Neural crest cell (in vitro differentiated cells): ENCODE data around the gene PLCB1. TPM values are rescaled to one million over a fixed set of nuclear protein-coding genes. Genes with fewer than 3 reads are reported as not detected.
A peak's percentile ranks its signal among the peaks of the same experiment; 100 is the strongest.

Source experiments
- DNase-seq: peaks from one replicate; pipeline ENCODE4 v3.0.0; 2021; ENCODE audit warnings: low read depth, mixed read lengths, low spot score
- H3K27ac Mint-ChIP-seq: one replicate; pipeline ENCODE4 v1.8.0; 2021; ENCODE audit warnings: mild to moderate bottlenecking, mixed read lengths; ENCODE audit not compliant: unreplicated experiment
- H3K27me3 Mint-ChIP-seq: 2 replicates; pipeline ENCODE4 v1.8.0; 2021; ENCODE audit warnings: low read depth, mild to moderate bottlenecking, mixed read lengths
- H3K36me3 Mint-ChIP-seq: 2 replicates; pipeline ENCODE4 v1.8.0; 2021; ENCODE audit warnings: low read depth, mild to moderate bottlenecking, mixed read lengths
- H3K4me1 Mint-ChIP-seq: 2 replicates; pipeline ENCODE4 v1.8.0; 2021; ENCODE audit warnings: mixed read lengths
- H3K4me3 Mint-ChIP-seq: one replicate; pipeline ENCODE4 v1.8.0; 2021; ENCODE audit warnings: mild to moderate bottlenecking, mixed read lengths
- H3K9me3 Mint-ChIP-seq: 2 replicates; pipeline ENCODE4 v1.8.0; 2021; ENCODE audit warnings: mixed read lengths
- CTCF ChIP-seq: fragments of 200-600 bp; sonication (generic); conservative IDR thresholded peaks from 2 replicates; pipeline ENCODE4 v1.5.0; 2021; ENCODE audit warnings: antibody characterized with exemption, mild to moderate bottlenecking
- total RNA-seq: library from RNA; stranded (reverse); gene quantifications from 2 replicates; pipeline ENCODE4 v1.2.1, GENCODE V29; 2021

PLCB1 gene
- total RNA-seq, 1 donor from 2014 or later, result 13.7 TPM

GRCh38 chr20:8126841-8127378 is 5.2 kb upstream of the PLCB1 start:
- no peak overlapping the region for H3K27ac Mint-ChIP-seq
- TF ChIP-seq CTCF, result no peak
- no peaks in the 10 kb centered on the region for H3K9me3 Mint-ChIP-seq
- H3K4me3 Mint-ChIP-seq, result no peak overlapping the region
- peaks cover 18% of the 10 kb centered on the region for H3K4me1 Mint-ChIP-seq
- peaks cover 16% of the 10 kb centered on the region for H3K27me3 Mint-ChIP-seq
- H3K36me3 Mint-ChIP-seq, result no peaks in the 10 kb centered on the region
- DNase-seq, result no peak

GRCh38 chr20:8127553-8128255 is 4.4 kb upstream of the PLCB1 start:
- peaks cover 20% of the 10 kb centered on the region for H3K27me3 Mint-ChIP-seq
- H3K36me3 Mint-ChIP-seq, result no peaks in the 10 kb centered on the region
- no peak overlapping the region for H3K4me3 Mint-ChIP-seq
- DNase-seq, result no peak
- no peak for TF ChIP-seq CTCF
- H3K9me3 Mint-ChIP-seq, result no peaks in the 10 kb centered on the region
- peaks cover 18% of the 10 kb centered on the region for H3K4me1 Mint-ChIP-seq
- H3K27ac Mint-ChIP-seq, result no peak overlapping the region

GRCh38 chr20:8128291-8129060 is 3.6 kb upstream of the PLCB1 start:
- Mint-ChIP-seq H3K4me1 (peaks cover 22% of the 10 kb centered on the region), H3K36me3 (no peaks in the 10 kb centered on the region), H3K27ac (no peak overlapping the region), H3K4me3 (peak overlapping the region; percentile 31), H3K9me3 (no peaks in the 10 kb centered on the region), H3K27me3 (peaks cover 27% of the 10 kb centered on the region)
- DNase-seq, result no peak
- no peak for TF ChIP-seq CTCF

GRCh38 chr20:8129211-8129976 is 2.7 kb upstream of the PLCB1 start:
- no peak overlapping the region for H3K27ac Mint-ChIP-seq
- H3K27me3 Mint-ChIP-seq, result peaks cover 36% of the 10 kb centered on the region
- no peaks in the 10 kb centered on the region for H3K36me3 Mint-ChIP-seq
- TF ChIP-seq CTCF, result no peak
- no peak for DNase-seq
- H3K4me1 Mint-ChIP-seq, result peaks cover 22% of the 10 kb centered on the region
- no peaks in the 10 kb centered on the region for H3K9me3 Mint-ChIP-seq
- no peak overlapping the region for H3K4me3 Mint-ChIP-seq

GRCh38 chr20:8130840-8131526 is 1.1 kb upstream of the PLCB1 start:
- H3K36me3 Mint-ChIP-seq, result no peaks in the 10 kb centered on the region

More at GRCh38 chr20:8130840-8131526, 1.1 kb upstream of the PLCB1 start:
- peak overlapping the region; percentile 96 for H3K4me3 Mint-ChIP-seq
- H3K9me3 Mint-ChIP-seq, result no peaks in the 10 kb centered on the region
- DNase-seq, result no peak
- H3K27me3 Mint-ChIP-seq, result peaks cover 49% of the 10 kb centered on the region
- H3K4me1 Mint-ChIP-seq, result peaks cover 22% of the 10 kb centered on the region
- H3K27ac Mint-ChIP-seq, result no peak overlapping the region
- no peak for TF ChIP-seq CTCF
